GM18520 (cell line): ENCODE results near the gene CHFR.
"Not testable (repeated sequence)": the region's sequence is repeated elsewhere in the genome, so short reads cannot be mapped to it uniquely, and the experiment has no call there.

Source experiments
- ATAC-seq: cut with Tn5 transposase; IDR thresholded peaks from one replicate; pipeline ENCODE4 v1.9.1; 2021; ENCODE audit not compliant: unreplicated experiment

CHFR gene

DNA sequence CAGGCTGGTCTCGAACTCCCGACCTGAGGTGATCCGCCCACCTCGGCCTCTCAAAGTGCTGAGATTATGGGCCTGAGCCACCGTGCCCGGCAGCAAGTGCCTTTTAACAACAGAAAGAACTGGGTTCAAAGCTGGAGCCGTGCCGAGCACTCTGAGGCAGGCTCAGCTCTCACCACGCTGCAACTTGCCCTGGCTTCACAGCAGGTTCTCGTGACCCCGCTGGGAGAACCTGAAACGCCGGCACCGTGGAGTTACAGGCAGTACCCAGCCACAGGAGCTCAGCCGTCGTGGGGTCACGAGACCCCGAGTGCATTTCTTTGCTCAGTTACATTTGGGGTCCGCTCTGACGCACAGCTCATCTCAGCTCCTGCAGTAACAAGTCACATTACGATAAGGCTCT is 73.2 kb downstream of the CHFR start:
- no peak for ATAC-seq

DNA sequence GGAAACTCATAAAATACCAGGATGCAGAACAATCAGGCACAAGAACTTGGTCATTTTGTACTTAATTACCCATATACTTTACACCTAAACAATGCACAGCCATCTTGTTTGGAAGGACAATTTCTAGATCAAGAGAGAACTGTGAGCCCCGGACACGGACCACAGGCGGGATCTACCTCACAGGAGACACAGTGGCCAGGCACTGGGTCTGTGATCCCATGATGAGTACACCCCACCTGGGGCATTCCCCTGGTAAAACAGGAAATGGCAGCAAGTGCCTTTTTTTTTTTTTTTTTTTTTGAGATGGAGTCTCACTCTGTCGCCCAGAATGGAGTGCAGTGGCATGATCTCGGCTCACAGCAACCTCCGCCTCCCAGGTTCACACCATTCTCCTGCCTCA is 74.0 kb downstream of the CHFR start:
- ATAC-seq, result no peak

DNA sequence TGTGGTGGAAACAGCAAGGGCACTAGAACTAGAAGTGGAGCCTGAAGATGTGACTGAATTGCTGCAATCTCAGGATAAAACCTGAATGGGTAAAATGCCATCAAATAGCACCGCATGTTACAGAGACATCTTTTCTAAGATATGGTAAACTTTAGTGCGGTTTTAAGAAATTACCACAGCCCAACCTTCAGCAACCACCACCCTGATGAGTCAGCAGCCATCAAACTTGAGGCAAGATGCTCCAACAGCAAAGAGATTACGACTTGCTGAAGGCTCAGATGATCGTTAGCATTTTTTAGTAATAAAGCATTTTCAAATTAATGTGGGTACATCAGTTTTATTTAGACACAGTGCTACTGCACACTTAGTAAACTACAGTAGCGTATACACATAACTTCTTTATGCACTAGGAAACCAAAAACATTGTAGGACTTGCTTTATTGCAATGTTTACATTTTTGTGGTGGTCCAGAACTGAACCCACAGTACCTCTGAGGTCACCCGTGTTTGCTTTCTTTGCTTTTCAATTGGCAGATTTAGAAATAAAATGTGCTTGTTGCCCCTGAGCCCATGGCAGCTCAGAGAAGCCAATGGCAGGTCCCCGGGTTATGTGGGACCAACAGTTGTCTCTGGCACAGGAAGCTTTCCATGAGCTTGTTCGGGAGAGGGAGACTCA is 74.6 kb downstream of the CHFR start:
- no peak for ATAC-seq

DNA sequence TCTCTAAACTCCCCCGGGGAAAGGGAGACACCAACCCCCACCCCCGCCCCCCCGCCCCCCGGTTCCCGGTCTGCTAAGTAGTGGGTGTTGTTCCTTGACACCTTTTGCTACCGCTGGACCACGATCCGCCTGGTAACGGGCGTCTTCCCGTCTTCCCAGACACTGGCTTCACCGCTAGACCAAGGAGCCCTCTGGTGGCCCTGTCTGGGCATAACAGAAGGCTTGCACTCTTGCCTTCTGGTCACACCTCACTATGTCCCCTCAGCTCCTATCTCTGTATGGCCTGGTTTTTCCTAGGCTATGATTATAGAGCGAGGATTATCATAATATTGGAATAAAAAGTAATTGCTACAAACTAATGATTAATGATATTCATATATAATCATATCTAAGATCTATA is 78.0 kb downstream of the CHFR start:
- ATAC-seq, result not testable (repeated sequence)

DNA sequence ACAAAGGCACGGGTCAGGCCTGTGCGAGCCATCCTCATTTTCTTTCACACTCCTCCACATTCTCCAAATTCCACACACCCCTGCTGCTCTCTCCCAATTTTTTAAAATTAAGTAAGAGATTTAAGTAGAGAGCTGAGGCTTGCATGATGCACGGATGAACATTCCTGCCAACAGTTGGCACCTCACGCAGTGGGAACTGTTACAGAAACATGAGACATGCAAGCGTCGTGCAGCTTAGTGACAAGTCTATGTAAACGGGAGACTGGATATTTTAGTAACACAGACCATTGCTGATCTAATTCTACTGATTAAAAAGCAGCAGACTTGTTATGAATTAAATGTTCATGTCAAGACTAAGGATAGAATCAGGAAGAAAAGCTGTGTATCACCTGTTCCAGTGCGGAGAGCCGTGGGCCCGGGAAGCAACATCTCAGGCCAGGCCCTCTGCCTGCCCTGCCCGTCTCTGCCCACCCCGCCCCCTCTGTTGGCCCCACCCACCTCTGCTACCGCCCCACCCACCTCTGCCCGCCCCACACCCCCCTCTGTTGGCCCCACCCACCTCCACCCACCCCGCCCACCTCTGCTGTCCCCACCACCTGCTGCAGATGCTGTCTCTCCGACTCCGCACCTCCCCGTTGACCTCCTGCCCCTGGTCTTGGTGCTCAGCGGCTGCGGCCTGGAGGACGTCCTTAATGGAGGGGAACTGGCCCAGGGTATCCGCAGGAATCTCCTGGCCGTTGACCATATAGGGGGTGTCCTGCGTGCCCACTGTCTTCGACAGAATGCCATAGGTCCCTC is 79.9 kb downstream of the CHFR start:
- ATAC-seq, result no peak

DNA sequence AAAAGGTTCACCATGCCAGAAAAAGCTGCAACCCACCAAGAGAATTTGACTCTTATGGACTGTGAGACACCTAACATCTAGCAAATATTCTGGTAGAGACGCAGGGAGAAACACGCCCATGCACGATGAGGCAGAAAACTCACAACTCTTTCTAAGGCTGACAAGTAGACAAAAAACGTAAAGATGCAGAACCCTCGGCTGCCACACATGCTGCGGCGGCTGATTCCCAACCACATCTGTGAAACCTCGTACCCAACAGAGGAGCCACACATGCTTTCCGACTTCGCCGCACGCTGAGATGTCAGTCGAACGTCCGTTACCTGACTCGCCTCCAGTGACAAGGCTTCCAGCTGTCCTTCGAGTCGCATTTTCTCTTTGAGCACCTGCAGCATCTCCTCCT is 80.5 kb downstream of the CHFR start:
- ATAC-seq, result no peak

DNA sequence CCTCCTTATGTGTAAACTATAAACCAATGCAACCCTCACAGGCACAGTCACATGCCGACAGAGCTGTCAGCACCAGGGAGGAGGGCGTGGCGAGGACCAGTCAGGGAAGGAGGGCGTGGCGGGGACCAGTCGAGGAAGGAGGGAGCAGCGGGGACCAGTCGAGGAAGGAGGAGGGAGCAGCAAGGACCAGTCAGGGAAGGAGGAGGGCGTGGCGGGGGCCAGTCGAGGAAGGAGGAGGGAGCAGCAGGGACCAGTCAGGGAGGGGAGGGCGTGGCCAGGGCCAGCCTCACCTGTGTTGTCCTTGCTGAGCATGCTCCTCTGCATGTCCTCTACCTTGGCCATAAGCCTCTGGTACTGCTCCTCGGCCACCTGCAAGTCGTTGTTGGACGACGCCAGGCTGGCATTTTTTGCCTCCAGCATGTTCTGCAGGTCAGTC is 83.0 kb downstream of the CHFR start:
- ATAC-seq, result no peak

DNA sequence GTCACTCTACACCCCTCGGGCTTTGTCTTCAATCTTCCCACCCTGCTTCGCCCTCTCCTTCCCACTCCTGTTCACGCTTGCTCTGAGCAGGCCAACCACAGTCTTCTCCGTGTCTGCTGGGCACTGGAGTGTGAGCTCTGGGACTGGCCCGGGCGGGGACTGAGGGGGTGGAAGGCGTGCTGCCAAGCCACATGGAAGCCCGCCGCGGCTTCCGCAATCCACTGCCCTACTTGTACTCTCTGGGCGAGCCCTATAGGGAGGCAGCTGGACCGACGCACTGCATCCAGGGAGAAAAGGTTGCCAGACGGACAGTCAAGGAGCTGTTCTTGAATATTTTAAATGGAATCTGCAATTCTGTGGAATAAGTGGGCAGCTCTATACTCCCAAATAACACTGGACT is 83.5 kb downstream of the CHFR start:
- no peak for ATAC-seq

DNA sequence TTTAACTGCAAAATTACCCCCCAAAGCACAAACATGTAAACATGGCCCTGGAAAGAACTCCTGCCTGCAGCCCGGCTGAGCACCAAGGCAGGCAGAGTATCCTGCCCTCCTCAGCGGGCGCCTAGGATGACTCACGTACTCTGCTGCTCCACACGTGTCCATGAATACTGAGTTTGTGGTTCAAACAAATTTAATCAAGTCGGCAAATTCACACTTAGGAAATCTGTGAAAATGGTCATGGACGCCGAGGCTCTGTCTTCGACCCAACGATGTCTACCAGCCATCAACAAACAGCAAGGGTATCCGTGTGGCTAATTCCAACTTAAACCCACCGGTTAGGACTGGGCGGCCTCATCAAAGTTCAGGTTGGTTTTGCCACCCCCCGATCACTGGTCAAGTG is 84.3 kb downstream of the CHFR start:
- ATAC-seq, result no peak

DNA sequence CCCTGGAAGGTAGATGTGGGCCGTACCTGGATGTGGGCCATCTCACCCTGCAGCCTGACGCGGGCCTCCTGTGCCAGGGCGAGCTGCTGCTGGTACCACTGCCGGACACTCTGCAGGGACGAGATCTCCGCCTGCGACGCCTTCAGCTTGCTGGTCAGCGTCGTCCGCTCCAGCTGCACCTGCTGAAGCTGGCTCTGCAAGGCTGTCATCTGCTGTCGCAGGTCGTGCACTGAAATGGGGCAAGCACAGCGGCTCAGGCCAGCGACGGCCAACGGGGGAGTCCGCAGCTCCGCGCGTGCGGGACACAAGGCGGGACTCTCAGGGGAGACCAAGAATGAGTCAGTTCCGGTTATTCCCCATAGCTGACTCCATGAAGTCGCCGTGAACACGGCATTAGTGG is 85.7 kb downstream of the CHFR start:
- no peak for ATAC-seq

DNA sequence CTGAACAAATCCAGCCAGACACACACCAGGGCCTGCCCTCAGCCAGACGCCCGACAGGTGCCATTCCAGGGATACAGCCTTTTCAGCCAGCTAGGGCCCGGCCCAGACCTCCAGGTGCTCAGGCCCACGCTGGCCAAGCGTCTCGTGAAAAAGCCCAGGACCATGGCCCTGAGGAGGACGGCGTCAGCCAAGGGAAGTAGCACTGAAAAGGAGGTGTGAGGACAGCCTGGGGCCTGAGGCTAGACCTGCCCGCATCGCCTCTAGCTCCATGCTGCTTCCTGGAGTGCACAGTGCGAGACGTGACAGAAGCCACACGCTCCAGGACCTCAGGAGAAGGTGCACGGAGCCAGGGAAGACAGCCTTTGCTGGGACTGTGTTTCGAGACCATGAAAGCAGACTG is 88.6 kb downstream of the CHFR start:
- ATAC-seq, result no peak

DNA sequence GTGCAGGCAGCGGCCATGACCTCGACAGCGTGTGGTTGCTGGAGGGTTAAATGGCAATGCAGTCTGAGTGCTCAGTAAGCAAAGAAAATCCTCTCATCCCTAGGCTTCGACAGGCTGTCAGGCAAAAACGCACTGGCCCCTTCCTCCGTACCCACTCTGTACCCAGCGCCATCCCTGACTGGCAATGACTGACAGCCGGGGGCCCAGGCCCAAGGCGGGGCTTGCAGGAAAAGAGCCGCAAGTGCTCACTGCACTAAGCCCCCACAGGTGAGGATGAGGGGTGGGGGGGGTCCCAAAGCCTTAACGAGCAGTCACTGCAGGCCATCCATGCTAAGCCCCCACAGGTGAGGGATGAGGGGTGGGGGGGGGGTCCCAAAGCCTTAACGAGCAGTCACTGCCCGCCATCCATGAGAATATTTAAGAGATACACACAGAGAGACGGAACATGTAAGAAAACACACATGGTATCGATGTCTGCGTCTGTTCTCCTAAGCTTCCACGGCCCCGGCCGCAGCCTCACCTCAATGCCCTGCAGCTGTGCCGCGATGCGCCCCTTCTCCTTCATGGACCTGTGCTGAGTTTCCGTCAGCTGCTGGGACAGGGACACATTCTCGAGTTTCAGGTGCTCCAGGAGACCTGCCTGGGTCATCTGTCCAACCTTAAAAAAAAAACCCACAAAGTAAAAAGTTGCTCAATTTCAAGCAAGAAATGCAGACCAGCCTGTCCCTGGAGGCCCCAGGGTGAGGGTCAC is 89.4 kb downstream of the CHFR start:
- ATAC-seq, result no peak

DNA sequence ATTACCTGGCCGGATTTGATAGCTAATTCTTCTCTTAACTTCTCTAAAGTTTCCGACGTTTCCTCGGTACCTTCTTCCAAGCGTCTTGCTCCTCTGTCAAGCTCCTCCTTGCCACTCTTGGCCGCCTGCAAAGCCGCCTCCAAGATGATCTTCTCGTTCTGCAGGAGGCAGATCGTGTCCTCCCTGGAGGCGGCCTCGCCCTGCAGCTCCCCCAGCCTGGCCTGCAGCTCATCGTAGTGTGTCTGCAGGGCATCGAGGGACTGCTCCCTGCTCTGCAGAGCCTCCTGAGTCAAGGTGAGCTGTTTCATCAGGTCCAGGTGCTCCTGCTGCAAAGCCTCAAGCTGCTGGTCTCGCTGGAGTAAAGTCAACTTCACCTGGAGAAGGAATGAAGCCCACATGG is 91.6 kb downstream of the CHFR start:
- no peak for ATAC-seq

DNA sequence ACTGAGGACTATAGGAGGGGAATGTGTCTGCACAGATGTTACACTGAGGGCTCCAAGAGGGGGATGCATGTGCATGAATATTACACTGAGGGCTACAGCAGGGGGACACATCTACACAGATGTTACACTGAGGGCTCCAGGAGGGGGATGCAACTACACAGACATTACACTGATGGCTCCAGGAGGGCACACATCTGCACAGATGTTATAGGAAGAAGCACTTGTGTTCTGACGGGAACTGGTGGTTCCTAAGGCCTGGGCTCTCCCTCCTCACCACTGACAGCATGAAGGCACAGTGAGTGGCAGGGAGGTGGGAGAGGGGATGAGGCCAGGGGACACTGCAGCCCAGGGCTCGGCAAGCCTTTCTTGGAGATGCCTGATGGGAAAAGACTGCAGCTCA is 95.5 kb downstream of the CHFR start:
- ATAC-seq, result not testable (repeated sequence)

DNA sequence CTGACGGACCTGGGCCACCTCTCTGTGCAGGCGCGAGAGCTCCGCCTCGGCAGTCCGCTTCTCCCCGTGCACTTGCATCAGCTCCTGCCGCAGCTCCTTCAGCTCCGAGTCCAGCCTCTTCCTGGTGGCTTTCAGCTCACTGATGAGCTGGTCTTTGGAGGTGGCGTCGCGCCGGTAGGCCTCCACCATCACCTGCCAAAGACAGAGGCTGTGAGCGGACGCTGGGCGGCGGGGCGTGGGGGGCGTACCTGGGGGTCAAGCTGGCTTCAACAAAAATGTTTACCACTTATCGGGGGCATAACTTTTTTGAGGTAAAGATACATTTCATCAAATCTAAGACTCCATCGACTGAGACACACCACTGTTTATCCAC is 98.3 kb downstream of the CHFR start:
- ATAC-seq, result no peak

DNA sequence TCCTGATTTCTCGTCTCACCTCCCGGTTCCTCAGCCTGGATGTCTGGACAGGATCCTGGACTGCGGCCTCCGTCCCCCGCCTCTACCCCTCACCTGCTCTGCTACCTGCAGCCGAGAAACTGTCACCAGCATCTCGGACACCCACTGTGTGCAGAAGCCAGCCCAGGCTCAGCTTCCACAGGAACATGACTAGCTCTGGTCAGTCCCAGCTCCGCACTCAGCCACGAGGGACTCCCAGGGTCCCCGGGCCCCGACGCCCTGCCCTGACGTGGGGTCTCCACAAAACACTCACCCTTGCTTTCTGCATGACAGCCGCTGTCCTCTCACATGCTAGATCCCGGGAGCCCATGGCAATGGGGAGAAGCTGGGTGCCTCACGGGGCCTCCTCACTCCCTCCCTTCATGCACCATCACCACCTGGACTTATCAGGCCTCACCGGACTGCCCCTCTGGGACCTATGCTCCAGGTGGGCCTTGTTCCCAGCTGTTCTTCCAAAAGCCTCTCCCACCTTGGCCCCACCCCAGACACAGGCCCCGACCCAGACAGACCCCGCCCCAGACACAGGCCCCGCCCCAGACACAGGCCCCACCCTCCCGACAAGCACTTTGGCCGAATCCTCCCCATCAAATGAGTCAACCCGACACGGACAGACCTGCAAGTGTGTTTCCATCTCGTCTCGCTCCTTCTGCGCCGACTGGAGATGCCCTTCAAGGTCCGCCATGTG is 98.9 kb downstream of the CHFR start:
- ATAC-seq, result no peak

DNA sequence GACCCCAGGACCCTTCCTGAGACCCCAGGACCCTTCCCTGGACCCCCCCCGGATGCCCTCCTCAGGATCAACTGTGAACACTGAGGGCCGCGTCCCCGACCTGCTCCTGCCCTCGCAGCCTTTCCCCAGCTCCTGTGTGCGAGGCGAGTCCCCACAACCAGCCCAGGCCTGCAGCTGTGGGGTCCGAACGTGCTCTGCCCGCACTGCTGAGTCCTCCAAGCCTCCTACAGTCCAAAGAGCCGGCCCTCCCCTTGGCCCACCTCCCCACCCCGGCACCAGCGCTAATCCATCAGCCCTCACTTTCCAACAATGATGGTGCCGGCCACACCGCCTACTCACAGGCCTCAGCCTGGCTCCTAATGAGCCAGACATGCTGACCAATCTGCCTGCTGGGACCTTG is 99.5 kb downstream of the CHFR start:
- no peak for ATAC-seq

DNA sequence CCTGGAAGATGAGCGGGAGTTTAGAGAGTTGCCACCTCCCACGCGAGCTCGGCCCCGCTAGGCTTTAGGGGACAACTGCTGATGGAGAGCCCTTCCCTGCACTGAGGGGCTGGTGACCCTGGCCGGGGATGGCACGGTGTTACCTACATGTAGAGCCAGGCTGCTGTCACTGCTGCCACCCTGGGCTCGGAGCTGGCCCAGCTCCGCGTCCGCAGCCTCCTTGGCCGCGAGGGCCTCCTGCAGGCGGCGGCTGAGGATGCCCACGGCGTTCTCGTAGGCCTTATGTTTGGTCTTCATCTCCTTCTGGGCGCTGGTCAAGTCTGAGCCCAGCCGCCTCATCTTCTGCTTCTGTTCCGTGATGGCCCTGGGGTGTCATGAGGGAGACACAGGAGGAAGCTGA is 101.2 kb downstream of the CHFR start:
- no peak for ATAC-seq

DNA sequence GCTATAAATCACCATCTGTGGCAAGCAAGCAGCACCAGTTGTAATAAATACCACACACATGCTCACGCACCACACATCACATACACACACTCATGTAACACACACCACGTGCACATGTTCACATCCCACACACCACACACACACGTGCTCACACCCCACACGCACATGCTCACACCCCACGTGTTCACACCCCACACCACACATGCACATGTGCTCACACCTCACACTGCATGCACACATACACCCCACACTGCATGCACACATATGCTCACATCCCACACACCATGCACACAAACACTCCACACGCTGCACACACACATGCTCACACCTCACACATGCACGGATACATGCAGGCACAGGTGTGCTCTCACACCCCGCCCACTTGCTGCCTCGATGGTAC is 102.8 kb downstream of the CHFR start:
- no peak for ATAC-seq

DNA sequence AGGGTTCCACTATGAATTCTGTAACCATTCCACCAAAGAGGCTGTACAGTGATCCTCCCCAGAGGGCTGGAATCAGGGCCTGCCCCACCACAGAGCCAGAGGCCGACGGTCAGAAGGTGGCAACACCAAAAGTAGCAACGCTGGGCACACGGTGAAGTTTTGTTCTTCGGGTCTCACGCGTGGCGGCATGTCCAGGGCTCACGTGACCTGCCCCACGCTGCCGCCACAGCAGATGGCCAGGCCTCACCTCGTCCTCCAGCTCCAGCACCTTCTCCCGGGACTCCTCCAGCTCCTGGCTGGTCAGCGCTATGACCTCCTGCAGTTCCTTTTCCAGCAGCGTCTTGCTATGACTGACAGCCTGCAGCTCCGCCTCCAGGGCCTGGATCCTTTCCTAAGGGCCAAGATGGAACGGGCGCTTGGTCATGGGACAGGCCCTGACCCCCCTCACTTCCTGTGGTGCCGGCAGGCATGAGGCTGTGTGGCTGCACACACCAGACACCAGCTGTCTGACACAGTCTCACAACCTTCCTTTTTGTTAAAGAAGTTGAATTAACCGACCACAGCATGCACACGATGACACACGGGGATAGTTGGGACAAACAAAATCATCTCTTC is 103.4 kb downstream of the CHFR start:
- ATAC-seq, result no peak
